GM23338 (cell line): Measurements from ENCODE around the gene CHD1.

Source experiments
- CREB1 ChIP-seq: fragments of 250-450 bp; sonication (Bioruptor Pico); IDR thresholded peaks from 2 replicates; pipeline ENCODE4 v1.5.0; 2020; ENCODE audit warnings: low read depth, mild to moderate bottlenecking, moderate library complexity
- EZH2 ChIP-seq: fragments of 200-600 bp; sonication (generic); IDR thresholded peaks from one replicate; pipeline ENCODE4 v1.8.0; 2017; ENCODE audit warnings: antibody characterized with exemption, mild to moderate bottlenecking, low read depth; ENCODE audit not compliant: unreplicated experiment
- EZH2phosphoT487 ChIP-seq: fragments of 200-600 bp; sonication (generic); IDR thresholded peaks from one replicate; pipeline ENCODE4 v1.8.1; 2018; ENCODE audit warnings: antibody characterized with exemption; ENCODE audit not compliant: unreplicated experiment
- JUNB ChIP-seq: IDR thresholded peaks from one replicate; pipeline ENCODE4 v1.6.1; 2016; ENCODE audit warnings: antibody characterized with exemption; ENCODE audit not compliant: unreplicated experiment
- POLR2AphosphoS5 ChIP-seq: IDR thresholded peaks from 2 replicates; pipeline ENCODE4 v1.6.1; 2016; ENCODE audit warnings: antibody characterized with exemption, low read depth
- REST ChIP-seq: IDR thresholded peaks from one replicate; pipeline ENCODE4 v1.6.1; 2018; ENCODE audit warnings: antibody characterized with exemption; ENCODE audit not compliant: unreplicated experiment
- ZNF114 ChIP-seq: fragments of 250-450 bp; sonication (Bioruptor Pico); IDR thresholded peaks from 2 replicates; pipeline ENCODE4 v1.5.0; 2020; ENCODE audit warnings: mild to moderate bottlenecking, moderate library complexity
- ZNF331 ChIP-seq: fragments of 250-450 bp; sonication (Bioruptor Pico); IDR thresholded peaks from 2 replicates; pipeline ENCODE4 v1.5.0; 2020; ENCODE audit warnings: low read depth, mild to moderate bottlenecking, moderate library complexity
- TF ChIP-seq, protein P1 (sequence below), 2 experiments: fragments of 200-600 bp in 1 of 2; sonication (generic) in 1 of 2; conservative IDR thresholded peaks; 2 replicates each; pipeline versions ENCODE4 v1.5.1 to v1.6.1; 2016 to 2017; ENCODE audit warnings: antibody characterized with exemption in 2 of 2, low read depth in 2 of 2, mild to moderate bottlenecking in 2 of 2, moderate library complexity in 1 of 2
- TF ChIP-seq, protein P2 (sequence below): IDR thresholded peaks from 2 replicates; pipeline ENCODE4 v1.6.1; 2016; ENCODE audit warnings: antibody characterized with exemption

- TF ChIP-seq POLR2AphosphoS5, result no peak
- TF ChIP-seq REST, result no peak
- no peak for TF ChIP-seq ZNF114
- TF ChIP-seq, protein P1, sequence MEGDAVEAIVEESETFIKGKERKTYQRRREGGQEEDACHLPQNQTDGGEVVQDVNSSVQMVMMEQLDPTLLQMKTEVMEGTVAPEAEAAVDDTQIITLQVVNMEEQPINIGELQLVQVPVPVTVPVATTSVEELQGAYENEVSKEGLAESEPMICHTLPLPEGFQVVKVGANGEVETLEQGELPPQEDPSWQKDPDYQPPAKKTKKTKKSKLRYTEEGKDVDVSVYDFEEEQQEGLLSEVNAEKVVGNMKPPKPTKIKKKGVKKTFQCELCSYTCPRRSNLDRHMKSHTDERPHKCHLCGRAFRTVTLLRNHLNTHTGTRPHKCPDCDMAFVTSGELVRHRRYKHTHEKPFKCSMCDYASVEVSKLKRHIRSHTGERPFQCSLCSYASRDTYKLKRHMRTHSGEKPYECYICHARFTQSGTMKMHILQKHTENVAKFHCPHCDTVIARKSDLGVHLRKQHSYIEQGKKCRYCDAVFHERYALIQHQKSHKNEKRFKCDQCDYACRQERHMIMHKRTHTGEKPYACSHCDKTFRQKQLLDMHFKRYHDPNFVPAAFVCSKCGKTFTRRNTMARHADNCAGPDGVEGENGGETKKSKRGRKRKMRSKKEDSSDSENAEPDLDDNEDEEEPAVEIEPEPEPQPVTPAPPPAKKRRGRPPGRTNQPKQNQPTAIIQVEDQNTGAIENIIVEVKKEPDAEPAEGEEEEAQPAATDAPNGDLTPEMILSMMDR (conservative IDR thresholded peaks at IDR 0.05; ENCODE audit: low read depth in 2 of 2), result no peak
- no peak for TF ChIP-seq EZH2phosphoT487
- TF ChIP-seq EZH2, result no peak
- no peak for TF ChIP-seq CREB1 (CRISPR knock-in tag)
- TF ChIP-seq ZNF331 (CRISPR knock-in tag), result no peak
- TF ChIP-seq, protein P2, sequence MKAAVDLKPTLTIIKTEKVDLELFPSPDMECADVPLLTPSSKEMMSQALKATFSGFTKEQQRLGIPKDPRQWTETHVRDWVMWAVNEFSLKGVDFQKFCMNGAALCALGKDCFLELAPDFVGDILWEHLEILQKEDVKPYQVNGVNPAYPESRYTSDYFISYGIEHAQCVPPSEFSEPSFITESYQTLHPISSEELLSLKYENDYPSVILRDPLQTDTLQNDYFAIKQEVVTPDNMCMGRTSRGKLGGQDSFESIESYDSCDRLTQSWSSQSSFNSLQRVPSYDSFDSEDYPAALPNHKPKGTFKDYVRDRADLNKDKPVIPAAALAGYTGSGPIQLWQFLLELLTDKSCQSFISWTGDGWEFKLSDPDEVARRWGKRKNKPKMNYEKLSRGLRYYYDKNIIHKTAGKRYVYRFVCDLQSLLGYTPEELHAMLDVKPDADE, result no peak
- no peak for TF ChIP-seq JUNB
Observed at GRCh38 chr5:98964621-98965020, 35.8 kb upstream of the CHD1 start.
